GM19397 (cell line): Measurements from ENCODE around the gene PMPCA.

Experiments used
- ATAC-seq: cut with Tn5 transposase; IDR thresholded peaks from one replicate; pipeline ENCODE4 v1.9.1; 2021; ENCODE audit warnings: mild to moderate bottlenecking, moderate library complexity; ENCODE audit not compliant: unreplicated experiment

Gene PMPCA

DNA sequence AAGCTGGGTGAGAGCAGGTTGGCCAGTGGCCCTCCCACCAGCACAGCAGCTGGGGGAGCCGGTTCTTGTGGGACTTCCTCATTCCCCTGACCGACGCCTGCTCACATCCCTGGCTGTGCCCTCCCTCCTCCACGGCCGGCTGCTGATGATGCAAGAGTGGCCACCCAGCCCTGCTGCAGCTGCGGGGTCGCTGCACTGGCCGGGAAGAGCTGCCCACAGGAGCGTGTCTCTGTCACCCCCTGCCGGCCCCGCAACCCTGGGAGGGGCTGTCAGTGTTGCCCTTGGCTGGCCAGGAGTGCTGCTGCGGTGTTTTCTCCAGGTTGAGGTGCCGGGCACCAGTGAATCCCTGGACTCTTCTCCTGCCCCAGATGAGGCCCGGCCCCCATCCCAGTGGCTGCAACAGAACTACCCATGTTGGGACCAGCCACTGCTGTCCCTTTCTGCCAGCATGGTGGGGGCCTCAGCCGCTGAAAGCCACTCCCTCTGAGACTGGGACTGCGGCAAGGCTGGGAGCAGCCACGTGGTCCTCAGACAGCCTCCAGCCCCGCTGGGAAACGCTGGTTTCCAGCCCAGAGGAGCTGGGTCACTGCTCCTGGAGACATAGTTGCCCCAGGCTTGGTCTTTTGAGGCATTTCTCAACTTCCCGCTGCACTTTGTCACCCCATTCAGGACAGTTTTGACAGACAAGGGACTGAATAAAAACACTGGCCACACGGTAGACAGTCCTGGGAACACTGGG lies 37.7 kb upstream of the PMPCA start:
- no peak for ATAC-seq

- ATAC-seq: no peak
Measured at GRCh38 chr9:136373300-136374182, 36.9 kb upstream of the PMPCA start, which contains the start of gene CARD9. Gene CARD9 (minus strand): TSS chr9:136373669. CDS start chr9:136372078, 1,591 bp downstream.

GRCh38 chr9:136374183-136374575 lies 36.3 kb upstream of the PMPCA start:
- ATAC-seq: no peak

- ATAC-seq: no peak
Measured at GRCh38 chr9:136375096-136375495, 35.4 kb upstream of the PMPCA start.

DNA sequence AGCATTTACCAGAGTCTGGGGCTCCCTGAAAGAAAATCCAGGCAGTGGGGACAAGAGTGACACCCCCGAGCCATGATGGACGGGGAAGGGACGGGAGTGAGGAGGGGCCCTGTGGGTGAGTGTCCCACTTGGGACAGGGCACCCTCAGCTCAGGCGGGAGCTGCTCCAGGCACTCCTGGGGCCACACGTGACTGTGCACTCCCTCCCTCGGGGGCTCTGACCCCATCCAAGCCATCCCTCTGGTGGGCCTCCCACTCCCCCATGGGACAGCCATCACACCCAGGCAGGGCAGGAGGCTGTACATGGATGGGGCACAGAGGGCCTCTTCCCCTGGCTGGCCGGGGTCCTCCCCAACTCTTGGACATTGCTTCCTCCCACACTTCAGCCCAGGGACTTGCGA lies 34.0 kb upstream of the PMPCA start:
- no peak for ATAC-seq

DNA sequence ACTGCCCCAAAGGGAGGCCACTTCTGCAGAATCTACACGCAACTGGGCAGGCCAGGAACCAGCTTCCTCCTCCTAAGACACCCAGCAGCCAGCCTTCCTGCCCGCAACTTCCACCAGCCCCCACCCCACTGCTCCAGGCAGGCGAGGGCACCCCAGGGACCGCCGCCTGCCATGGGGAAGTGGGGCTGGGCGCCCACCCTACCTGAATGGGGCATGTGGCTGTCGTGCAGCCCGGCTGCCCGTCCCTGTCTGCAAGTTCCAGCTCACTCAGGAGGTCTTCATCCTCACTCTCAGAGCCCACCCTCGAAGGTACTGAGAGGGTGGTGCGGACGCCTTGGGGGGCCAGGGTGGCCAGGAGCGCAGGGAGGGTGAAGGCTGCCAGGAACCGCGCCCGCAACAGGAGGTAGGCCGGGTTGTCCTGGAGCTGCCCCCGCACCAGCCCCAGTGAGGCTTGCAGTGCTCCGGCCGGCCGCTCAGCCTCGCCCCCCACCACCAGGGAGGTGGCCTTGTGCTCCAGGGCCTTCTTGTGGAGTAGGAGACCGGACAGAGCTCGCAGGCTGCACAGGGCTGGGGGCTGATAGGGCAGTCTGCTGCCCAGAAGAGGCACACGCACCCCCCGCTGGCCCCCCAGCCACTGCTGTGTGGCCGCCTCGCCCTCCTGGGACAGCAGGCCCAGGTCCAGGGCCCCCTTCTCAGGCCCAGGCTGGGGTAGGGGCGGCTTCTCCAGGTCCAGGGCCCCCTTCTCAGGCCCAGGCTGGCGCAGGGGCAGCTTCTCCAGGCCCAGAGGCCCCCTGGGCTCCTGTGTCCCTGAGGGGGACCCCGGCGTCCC lies 32.9 kb upstream of the PMPCA start:
- no peak for ATAC-seq

DNA sequence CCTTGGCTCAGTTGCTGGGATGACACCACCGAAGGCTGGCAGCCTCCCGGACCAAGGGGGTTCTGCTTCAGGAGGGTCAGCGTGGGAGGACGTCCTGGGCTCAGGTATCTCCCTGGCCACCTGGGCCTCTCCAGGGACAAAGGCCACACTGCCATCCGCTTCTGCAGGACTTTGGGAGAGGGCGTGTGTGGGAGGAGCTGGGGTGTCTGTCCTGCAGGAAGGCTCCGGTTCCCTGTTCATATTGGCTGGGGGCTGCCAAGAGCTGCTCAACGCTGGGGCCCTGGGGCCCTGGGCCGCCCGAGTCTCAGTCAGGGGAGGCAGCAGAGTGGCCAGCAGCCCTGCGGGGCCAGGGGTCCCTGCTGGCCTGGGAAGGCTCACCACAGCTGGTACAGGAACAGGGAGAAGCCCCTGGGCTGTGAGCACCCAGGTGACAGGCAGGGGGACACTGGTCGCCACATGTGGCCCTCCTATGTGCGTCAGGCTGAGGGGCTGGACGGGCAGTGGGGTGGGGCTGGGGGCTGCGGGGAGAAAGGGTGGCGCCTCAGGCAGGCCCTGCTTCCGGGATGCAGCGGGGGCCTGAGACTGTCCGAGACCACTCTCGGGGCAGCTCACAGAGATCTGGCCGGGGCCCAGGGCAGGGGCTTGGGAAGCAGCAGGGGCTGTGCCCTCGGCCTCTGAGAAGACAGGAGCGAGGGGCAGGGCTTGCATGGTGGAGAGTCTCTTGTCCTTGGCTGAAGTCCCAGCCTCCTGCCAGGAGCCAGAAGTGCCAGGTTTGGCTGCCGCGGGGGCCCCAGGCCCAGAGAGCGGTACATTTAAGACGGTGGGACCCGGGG lies 32.1 kb upstream of the PMPCA start:
- ATAC-seq: no peak

DNA sequence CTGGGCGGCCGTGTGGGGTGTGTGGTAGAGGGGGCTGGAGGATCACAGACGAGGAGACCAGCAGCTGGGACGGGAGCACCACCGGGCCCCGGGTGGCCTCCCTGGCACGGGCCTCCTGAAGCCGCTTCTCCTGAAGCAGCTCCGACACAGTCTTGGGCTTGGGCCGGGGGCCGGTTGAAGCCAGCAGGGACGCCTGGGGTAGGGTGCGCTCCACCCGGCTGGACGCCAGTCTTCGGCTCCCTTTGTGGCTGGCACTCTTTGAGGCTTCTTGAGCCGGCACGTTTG lies 31.5 kb upstream of the PMPCA start:
- ATAC-seq: no peak

DNA sequence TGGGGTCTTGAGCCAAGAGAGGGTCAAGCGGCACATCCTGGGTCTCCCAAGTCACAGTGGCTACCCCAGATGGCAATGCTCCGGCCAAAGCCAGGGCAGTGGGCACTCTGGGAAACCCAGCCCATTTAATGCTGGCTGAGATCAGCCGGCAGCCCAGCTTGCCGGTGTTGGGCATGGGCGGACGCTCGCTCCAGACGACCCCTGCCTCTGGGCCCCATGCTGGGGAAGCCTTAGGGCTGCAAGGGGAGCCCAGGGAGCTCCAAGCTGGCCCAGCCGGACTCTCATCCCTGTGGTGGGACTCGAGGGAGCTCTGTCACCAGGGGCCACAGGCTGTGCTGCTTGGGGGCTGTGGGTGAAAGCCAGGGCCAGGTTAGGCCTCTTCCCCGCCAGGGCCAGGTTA lies 31.1 kb upstream of the PMPCA start:
- ATAC-seq: no peak

- no peak for ATAC-seq
Measured at GRCh38 chr9:136379891-136380290, 30.6 kb upstream of the PMPCA start.

DNA sequence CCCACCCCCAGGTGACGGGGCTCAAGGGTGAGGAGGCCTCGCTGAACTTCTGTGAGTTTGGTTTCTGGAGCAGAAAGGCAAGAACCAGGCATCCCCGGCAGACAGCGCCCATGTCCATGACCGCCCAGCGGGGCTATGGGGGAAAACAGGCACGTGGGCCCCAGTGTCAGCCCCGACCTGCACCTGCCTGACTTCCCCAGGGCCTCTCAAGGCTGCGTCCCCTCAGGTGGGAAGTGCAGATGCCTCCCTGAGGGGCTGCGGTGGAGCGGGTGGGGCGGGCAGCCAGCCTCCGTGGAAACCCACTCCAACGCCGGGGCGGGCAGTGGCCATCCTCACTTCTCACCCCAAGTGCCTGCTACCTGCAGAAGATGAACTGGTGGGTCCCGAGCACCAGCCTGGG lies 30.1 kb upstream of the PMPCA start:
- no peak for ATAC-seq

GRCh38 chr9:136381311-136381710 lies 29.1 kb upstream of the PMPCA start:
- ATAC-seq: no peak

DNA sequence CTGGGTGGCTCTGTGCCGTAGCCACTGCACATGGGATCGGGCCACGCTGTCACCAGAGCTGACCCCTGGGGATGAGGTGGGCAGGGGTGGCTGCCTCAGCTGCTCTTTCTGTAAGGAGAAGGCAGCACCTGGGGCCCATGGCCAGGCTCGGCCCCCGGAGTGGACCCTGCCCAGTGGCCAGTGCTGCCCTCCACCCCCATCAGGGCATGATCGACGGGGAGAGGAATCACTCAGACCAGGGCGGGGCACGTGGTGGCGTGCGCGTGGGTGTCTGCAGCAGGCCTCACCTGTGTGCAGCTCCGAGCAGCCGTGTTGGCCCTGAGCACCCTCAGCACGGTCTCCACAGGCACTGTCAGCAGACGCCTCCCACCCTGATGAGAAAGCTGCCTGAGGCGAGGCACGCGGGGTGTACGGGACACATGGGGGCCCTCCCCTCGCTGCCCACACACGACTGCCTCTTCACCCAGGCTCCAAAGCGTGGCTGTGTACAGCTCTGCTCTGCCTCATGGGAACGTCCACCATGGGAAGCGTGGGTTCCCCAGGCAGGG lies 28.4 kb upstream of the PMPCA start:
- ATAC-seq: no peak

- ATAC-seq: no peak
Measured at GRCh38 chr9:136383436-136383835, 27.0 kb upstream of the PMPCA start.

- ATAC-seq: no peak
Measured at GRCh38 chr9:136385015-136385414, 25.4 kb upstream of the PMPCA start.

DNA sequence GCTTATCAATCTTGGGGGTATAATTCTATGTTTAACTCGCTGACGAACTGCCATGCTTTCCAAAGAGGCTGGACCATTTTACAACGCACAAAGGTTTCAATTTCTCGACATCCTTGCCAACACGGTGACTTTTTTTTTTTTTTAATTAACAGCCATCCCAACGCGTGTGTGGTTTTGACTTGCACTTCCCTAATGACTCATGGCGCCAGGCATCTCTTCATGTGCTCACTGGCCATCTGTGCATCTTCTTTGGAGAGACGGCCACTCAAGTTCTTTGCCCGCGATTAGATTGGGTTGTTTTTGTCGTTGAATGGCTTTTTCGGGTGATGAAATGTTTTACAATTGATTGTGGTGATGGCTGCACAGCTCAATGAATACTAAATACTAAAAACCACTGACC lies 24.4 kb upstream of the PMPCA start:
- no peak for ATAC-seq

- no peak for ATAC-seq
Measured at GRCh38 chr9:136387217-136387616, 23.2 kb upstream of the PMPCA start.

DNA sequence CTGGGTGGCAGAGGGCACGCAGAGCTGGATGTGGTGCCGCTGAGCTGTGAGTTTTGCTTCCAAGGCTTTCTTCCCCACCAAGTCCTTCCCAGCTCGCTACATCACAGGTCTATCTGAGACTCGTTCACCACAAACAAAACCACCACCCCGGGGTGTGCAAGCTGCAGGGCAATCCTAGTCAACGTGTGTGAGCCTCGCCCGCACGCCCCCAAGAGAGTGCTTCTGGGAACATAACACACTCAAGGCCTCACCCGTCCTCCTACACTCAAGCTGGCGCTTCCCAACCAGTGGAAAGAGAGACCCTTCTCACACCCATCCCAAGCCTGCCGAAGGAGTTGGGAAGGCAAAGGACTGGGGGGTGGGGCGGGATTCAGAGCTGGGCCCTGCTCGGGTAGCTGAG lies 21.1 kb upstream of the PMPCA start:
- no peak for ATAC-seq

- ATAC-seq: no peak
Measured at GRCh38 chr9:136391737-136392537, 18.5 kb upstream of the PMPCA start.
